Psoas muscle (tissue), 8 donors: ENCODE data around the gene KIR3DL3. TPM values are rescaled to one million over a fixed set of nuclear protein-coding genes. Genes with fewer than 3 reads are reported as not detected.
"Not testable (repeated sequence)": the region's sequence is repeated elsewhere in the genome, so short reads cannot be mapped to it uniquely, and the experiment has no call there.

Source experiments
- ATAC-seq, 4 donors: fragments of 200-7000 bp; cut with Tn5 transposase; one replicate each; pipeline ENCODE4 v1.9.1; 2020; ENCODE audit warnings: moderate library complexity in 3 of 4, mild to moderate bottlenecking in 2 of 4
- DNase-seq, 2 donors: peaks; one replicate each; pipeline ENCODE4 v3.0.0-alpha.2; 2020
- H3K27ac ChIP-seq: fragments of 200-600 bp; one replicate; pipeline ENCODE4 v1.8.0; 2022
- H3K27me3 ChIP-seq, 3 donors: fragments of 200-600 bp in 1 of 3; one replicate each; pipeline versions ENCODE4 v1.6.1 to v1.8.0; 2013 to 2022; ENCODE audit warnings: low read length in 2 of 3, mild to moderate bottlenecking in 2 of 3, moderate library complexity in 1 of 3; ENCODE audit not compliant: insufficient read depth in 3 of 3
- H3K36me3 ChIP-seq, 2 donors: fragments of 200-600 bp in 1 of 2; one replicate each; pipeline versions ENCODE4 v1.6.1 to v1.8.0; 2013 to 2022; ENCODE audit warnings: low read depth in 1 of 2, mild to moderate bottlenecking in 1 of 2, moderate library complexity in 1 of 2; ENCODE audit not compliant: insufficient read depth in 1 of 2
- H3K4me1 ChIP-seq: fragments of 200-600 bp; one replicate; pipeline ENCODE4 v1.8.0; 2022
- H3K4me3 ChIP-seq: fragments of 200-600 bp; one replicate; pipeline ENCODE4 v1.8.0; 2022; ENCODE audit warnings: mild to moderate bottlenecking
- H3K9me3 ChIP-seq: fragments of 200-600 bp; one replicate; pipeline ENCODE4 v1.8.0; 2022
- WGBS, 3 donors: extraction: QIAGEN DNeasy Blood & Tissue Kit; methylation state at CpG; one replicate each; pipeline versions ENCODE4 v1.1.6 to v1.1.7; 2013; 5-methylcytosine and 5-hydroxymethylcytosine counted together
- intact Hi-C, 2 donors: fragments of 100-400 bp; cut with DNase I; formaldehyde crosslinking; loops; one replicate each; pipeline versions ENCODE4 v1.11.0 to v1.14.2; 2022
- polyA plus RNA-seq, 3 donors: library from polyadenylated mRNA; stranded (reverse); fragments of 200-250 nt; gene quantifications; one replicate each; pipeline ENCODE4 v1.2.3, GENCODE V29; 2013
- total RNA-seq, 4 donors: library from RNA; stranded (reverse); fragmentation: NEBNext Ultra II Directional in 2 of 4; extraction: Animal tissue kit (Norgen Biotek cat#: 25700) in 2 of 4; gene quantifications; one replicate each; pipeline versions ENCODE4 v1.2.1 to v1.2.4, GENCODE V29; 2021 to 2023
- donor health status: healthy with polysubstance abuse.
- donor health status: DM: no; HTN: no; CAD: no; lungs with moderate emphysema.
- donor health status: Bipolar disorder and iron deficiency.
- donor health status: healthy.
- donor health status: DM: yes; HTN: yes; CAD: no.
- donor health status: DM: no; HTN: no; CAD: no.
- donor health status: DM: no; HTN: no; CAD: no.
- donor health status: DM: yes; HTN: yes; CAD: no.

KIR3DL3 gene
- total and polyA plus RNA-seq, 7 donors, result not detected

- H3K4me1 ChIP-seq, H3K27ac ChIP-seq, ATAC-seq, H3K4me3 ChIP-seq, H3K36me3 ChIP-seq, DNase-seq, H3K27me3 ChIP-seq, intact Hi-C loops, H3K9me3 ChIP-seq: not testable (repeated sequence)
- WGBS, 3 donors, result 91 to 94% (median 93%) methylated on average over 15 of the region's 15 CpGs
These were observed 45.4 kb downstream of the KIR3DL3 start, which contains the start of gene KIR2DL1 for GRCh38 chr19:54769646-54770045. TSS of gene KIR2DL1 (plus strand) at chr19:54769793. CDS start at chr19:54769851, 58 bp downstream.

GRCh38 chr19:54770511-54770910, 46.3 kb downstream of the KIR3DL3 start:
- intact Hi-C loops, ATAC-seq: not testable (repeated sequence)

GRCh38 chr19:54771018-54771960, 47.0 kb downstream of the KIR3DL3 start:
- intact Hi-C loops, H3K27ac ChIP-seq, H3K4me1 ChIP-seq, H3K9me3 ChIP-seq, H3K27me3 ChIP-seq, ATAC-seq, DNase-seq, H3K4me3 ChIP-seq, H3K36me3 ChIP-seq: not testable (repeated sequence)
- 70 to 79% (median 75%) methylated on average over 7 to 14 of the region's 15 CpGs for whole genome bisulfite sequencing, 3 donors

More at GRCh38 chr19:54770511-54770910, 46.3 kb downstream of the KIR3DL3 start:
- 75 to 79% (median 77%) methylated on average over 3 to 4 of the region's 4 CpGs for WGBS, 3 donors
- not testable (repeated sequence) for H3K27ac ChIP-seq, H3K36me3 ChIP-seq, H3K4me1 ChIP-seq, H3K9me3 ChIP-seq, DNase-seq, H3K4me3 ChIP-seq, H3K27me3 ChIP-seq

- intact Hi-C loops, H3K9me3 ChIP-seq, H3K4me1 ChIP-seq, DNase-seq, ATAC-seq, H3K4me3 ChIP-seq, H3K36me3 ChIP-seq, H3K27ac ChIP-seq, H3K27me3 ChIP-seq: not testable (repeated sequence)
- WGBS, 3 donors, result 33 to 72% (median 43%) methylated on average over 2 of the region's 2 CpGs
These were observed 48.4 kb downstream of the KIR3DL3 start for GRCh38 chr19:54772666-54773065.

- ATAC-seq, result not testable (repeated sequence)
These were observed 51.0 kb downstream of the KIR3DL3 start for GRCh38 chr19:54775095-54775815.

GRCh38 chr19:54775830-54776229, 51.6 kb downstream of the KIR3DL3 start:
- H3K9me3 ChIP-seq, DNase-seq, H3K36me3 ChIP-seq, H3K4me3 ChIP-seq, H3K27me3 ChIP-seq, H3K27ac ChIP-seq, intact Hi-C loops, ATAC-seq, H3K4me1 ChIP-seq: not testable (repeated sequence)
- 64 to 71% (median 70%) methylated on average over 8 of the region's 8 CpGs for WGBS, 3 donors

More at GRCh38 chr19:54775095-54775815, 51.0 kb downstream of the KIR3DL3 start:
- DNase-seq, H3K27ac ChIP-seq, intact Hi-C loops, H3K9me3 ChIP-seq, H3K4me3 ChIP-seq, H3K36me3 ChIP-seq, H3K27me3 ChIP-seq, H3K4me1 ChIP-seq: not testable (repeated sequence)
- WGBS, 3 donors, result 62 to 81% (median 68%) methylated on average over 9 to 12 of the region's 12 CpGs

GRCh38 chr19:54777851-54778250, 53.6 kb downstream of the KIR3DL3 start:
- 42 to 67% (median 49%) methylated on average over 4 of the region's 4 CpGs for WGBS, 3 donors

GRCh38 chr19:54778896-54779295, 54.7 kb downstream of the KIR3DL3 start:
- H3K36me3 ChIP-seq, H3K27me3 ChIP-seq, H3K27ac ChIP-seq, H3K9me3 ChIP-seq, H3K4me3 ChIP-seq, ATAC-seq, DNase-seq, intact Hi-C loops, H3K4me1 ChIP-seq: not testable (repeated sequence)
- WGBS, 3 donors, result 55 to 70% (median 68%) methylated on average over 7 of the region's 7 CpGs

More at GRCh38 chr19:54777851-54778250, 53.6 kb downstream of the KIR3DL3 start:
- H3K4me1 ChIP-seq, ATAC-seq, H3K4me3 ChIP-seq, H3K27me3 ChIP-seq, H3K9me3 ChIP-seq, DNase-seq, intact Hi-C loops, H3K27ac ChIP-seq, H3K36me3 ChIP-seq: not testable (repeated sequence)

GRCh38 chr19:54782916-54783315, 58.7 kb downstream of the KIR3DL3 start:
- DNase-seq, H3K27ac ChIP-seq, H3K9me3 ChIP-seq, H3K27me3 ChIP-seq, H3K4me3 ChIP-seq, ATAC-seq, H3K36me3 ChIP-seq, intact Hi-C loops, H3K4me1 ChIP-seq: not testable (repeated sequence)
- WGBS, 3 donors, result 58 to 79% (median 69%) methylated on average over 4 of the region's 4 CpGs
